ENCODE data around the gene LTBP2.

The LTBP2 gene

DNA sequence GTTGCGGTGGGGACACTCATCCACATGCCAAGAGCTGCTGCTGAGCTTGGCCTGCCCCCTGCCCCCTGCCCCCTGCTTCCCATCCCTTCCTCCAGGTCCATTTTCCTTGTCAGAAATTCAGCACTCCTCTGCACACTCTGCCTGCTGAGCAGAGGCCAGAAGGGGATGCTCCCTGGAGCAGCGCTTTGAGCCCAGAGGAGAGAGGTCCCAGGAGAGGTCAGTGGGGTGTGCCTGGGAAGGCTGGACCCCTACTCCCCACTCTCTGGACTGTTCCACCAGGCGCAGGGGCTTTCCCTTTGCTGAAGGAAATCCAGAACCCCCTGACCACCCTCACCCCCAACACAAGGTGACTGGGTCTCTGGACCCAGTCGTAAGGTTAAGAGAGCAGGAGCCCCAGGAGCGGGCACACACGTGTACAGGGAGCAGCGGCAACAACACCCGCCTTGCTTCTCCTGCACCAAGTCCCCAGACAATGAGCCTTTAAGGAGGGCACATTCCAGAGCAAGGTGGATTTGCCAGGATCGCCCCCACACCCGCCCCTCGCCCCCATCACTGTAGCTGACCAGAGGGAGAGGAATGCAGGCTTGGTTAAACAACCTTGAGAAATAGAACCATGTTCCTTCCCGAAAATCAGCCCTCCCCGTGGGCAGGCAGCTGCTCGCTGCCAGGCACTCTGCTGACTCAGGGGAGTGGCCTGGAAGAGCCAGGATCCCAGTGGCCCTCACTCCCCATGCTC lies 87.8 kb downstream of the LTBP2 start:
- Histone ChIP-seq H2AFZ (ENCODE audit: low read depth, low read length) (no peak overlapping the region), H3K9me3 (ENCODE audit: low read length) (no peaks in the 10 kb centered on the region), H3K27me3 (ENCODE audit: insufficient read depth, low read length) (no peaks in the 10 kb centered on the region), H3K4me1 (ENCODE audit: insufficient read depth, low read length) (peaks cover 9% of the 10 kb centered on the region), H3K4me3 (ENCODE audit: low read length) (no peak overlapping the region), H3K36me3 (ENCODE audit: insufficient read depth, low read length) (no peaks in the 10 kb centered on the region)

DNA sequence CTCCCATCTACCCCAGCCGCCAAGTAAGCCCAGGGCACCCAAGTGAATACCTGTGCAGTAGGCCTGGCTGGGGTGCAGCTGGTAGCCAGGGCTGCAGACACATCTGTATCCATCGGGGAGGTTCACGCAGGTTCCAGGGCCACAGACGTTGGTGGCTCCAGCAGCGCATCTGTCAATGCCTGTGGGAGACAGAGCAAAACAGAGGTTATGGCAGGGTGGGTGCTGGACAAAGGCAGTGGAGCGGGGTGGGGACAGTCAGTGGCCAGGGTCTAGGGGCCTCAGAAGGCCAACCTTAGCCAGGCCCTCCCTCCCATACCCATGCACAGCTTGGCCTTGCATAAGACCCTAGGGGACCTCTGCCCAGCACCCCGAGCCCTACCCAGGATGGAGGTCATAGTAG lies 89.3 kb downstream of the LTBP2 start:
- Histone ChIP-seq H3K27me3 (ENCODE audit: insufficient read depth, low read length) (no peaks in the 10 kb centered on the region), H3K4me1 (ENCODE audit: insufficient read depth, low read length) (peaks cover 9% of the 10 kb centered on the region), H3K4me3 (ENCODE audit: low read length) (no peak overlapping the region), H3K36me3 (ENCODE audit: insufficient read depth, low read length) (no peaks in the 10 kb centered on the region), H3K9me3 (ENCODE audit: low read length) (no peaks in the 10 kb centered on the region), H2AFZ (ENCODE audit: low read depth, low read length) (no peak overlapping the region)

DNA sequence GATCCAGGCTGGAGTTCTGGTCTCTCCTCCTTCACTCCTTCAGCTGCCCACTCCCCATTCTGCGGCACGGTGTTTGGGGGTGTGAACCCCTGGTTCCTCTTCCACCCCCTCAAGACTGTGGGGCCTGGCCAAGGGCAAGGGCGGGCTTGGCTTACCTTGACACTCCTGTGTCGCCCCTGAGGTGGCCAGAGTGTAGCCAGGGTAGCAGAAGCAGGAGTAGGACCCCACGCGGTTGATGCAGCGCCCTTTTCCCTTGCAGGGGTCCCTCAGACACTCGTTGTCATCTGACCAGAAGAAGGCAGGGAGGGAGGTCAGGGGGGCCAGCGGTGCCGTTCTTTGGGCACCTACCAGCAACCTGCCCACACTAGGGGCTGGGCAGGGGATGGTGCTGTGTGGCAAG lies 90.3 kb downstream of the LTBP2 start:
- H2AFZ ChIP-seq (ENCODE audit: low read depth, low read length), result no peak overlapping the region
- H3K9me3 ChIP-seq (ENCODE audit: low read length), result no peaks in the 10 kb centered on the region

DNA sequence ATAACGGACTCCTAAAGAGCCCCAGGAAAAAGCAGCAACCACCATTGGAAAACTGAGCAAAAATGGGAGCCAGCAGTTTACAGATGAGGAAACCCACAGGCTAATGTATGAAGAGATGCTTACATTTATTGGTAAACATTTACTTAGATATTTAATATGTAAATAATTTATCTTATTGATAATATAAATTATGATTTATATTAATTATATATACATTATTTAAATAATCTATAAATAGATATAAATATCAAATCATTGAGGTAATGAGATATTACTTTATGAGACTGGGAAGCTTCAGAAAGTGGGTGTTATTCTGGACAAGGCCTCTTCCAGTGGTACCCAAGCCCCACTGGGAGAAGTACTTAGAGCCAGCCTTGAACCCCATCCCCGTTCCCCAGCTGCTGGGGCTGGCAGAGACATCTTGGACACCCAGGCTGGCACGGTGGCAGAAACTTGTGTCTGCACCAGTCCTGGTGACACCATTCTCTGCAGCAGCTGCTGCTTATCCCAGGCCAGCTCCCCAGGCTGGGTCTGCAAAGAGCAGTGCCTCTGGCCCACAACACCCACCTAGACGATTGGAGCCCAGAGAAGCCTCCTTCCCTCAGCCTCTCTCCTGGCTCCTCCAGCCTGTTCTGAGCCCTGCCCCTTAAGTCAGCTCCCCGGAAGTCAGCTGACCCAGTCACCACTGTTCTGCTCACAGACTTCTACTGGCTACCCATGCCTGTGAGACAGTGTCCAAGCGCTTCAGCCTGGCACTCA lies 92.5 kb downstream of the LTBP2 start:
- H3K4me3 ChIP-seq (ENCODE audit: low read length), result no peak overlapping the region
- no peak overlapping the region for H2AFZ ChIP-seq (ENCODE audit: low read depth, low read length)
- no peaks in the 10 kb centered on the region for H3K9me3 ChIP-seq (ENCODE audit: low read length)
- H3K4me1 ChIP-seq (ENCODE audit: insufficient read depth, low read length), result peaks cover 21% of the 10 kb centered on the region
- H3K36me3 ChIP-seq (ENCODE audit: insufficient read depth, low read length), result no peaks in the 10 kb centered on the region
- no peaks in the 10 kb centered on the region for H3K27me3 ChIP-seq (ENCODE audit: insufficient read depth, low read length)

More for the DNA sequence above, 90.3 kb downstream of the LTBP2 start:
- Histone ChIP-seq H3K4me1 (ENCODE audit: insufficient read depth, low read length) (peaks cover 14% of the 10 kb centered on the region), H3K36me3 (ENCODE audit: insufficient read depth, low read length) (no peaks in the 10 kb centered on the region), H3K4me3 (ENCODE audit: low read length) (no peak overlapping the region), H3K27me3 (ENCODE audit: insufficient read depth, low read length) (no peaks in the 10 kb centered on the region)

DNA sequence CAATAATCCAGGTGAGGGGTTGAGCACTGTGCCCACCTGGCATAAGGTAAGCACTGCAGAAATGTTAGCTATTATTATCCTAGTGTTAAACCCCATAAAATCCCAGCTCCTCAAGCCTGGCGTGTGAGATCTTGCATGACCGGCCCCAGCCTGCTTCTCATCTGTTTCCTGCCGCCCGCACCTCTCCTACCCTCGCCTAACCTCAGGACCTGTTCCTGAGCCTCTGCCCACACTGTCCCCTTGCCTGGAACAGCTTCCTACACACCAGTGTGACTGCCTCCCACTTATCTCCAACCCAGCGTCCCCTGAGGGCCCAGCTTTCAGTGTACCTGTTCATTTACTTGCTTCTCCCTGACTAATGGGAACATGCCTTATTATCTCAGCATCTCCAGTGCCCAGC lies 93.8 kb downstream of the LTBP2 start:
- H3K4me3 ChIP-seq (ENCODE audit: low read length), result no peak overlapping the region
- H3K36me3 ChIP-seq (ENCODE audit: insufficient read depth, low read length), result no peaks in the 10 kb centered on the region
- no peak overlapping the region for H2AFZ ChIP-seq (ENCODE audit: low read depth, low read length)
- H3K9me3 ChIP-seq (ENCODE audit: low read length), result no peaks in the 10 kb centered on the region
- peaks cover 16% of the 10 kb centered on the region for H3K4me1 ChIP-seq (ENCODE audit: insufficient read depth, low read length)
- no peaks in the 10 kb centered on the region for H3K27me3 ChIP-seq (ENCODE audit: insufficient read depth, low read length)

DNA sequence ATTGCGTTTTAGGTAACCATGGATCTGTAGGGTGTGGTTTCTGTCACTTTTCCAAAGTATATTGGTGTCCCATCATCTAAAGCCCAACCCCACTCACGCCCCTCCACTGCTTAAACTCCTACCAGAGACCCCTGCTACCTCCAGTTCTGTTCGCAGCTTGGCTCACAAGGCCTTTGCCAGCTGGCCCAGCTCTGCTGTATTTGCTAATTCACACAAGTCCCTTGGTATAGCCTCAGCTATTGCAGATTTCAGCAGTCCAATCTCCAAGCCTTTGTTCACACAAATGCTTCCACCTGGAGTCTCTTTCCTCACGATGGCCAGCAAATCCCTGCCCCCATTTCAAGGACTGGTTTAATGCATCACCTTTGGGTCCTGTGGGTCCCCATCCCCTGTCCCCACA lies 94.3 kb downstream of the LTBP2 start:
- H3K4me3 ChIP-seq (ENCODE audit: low read length), result no peak overlapping the region
- H3K4me1 ChIP-seq (ENCODE audit: insufficient read depth, low read length), result peaks cover 16% of the 10 kb centered on the region

DNA sequence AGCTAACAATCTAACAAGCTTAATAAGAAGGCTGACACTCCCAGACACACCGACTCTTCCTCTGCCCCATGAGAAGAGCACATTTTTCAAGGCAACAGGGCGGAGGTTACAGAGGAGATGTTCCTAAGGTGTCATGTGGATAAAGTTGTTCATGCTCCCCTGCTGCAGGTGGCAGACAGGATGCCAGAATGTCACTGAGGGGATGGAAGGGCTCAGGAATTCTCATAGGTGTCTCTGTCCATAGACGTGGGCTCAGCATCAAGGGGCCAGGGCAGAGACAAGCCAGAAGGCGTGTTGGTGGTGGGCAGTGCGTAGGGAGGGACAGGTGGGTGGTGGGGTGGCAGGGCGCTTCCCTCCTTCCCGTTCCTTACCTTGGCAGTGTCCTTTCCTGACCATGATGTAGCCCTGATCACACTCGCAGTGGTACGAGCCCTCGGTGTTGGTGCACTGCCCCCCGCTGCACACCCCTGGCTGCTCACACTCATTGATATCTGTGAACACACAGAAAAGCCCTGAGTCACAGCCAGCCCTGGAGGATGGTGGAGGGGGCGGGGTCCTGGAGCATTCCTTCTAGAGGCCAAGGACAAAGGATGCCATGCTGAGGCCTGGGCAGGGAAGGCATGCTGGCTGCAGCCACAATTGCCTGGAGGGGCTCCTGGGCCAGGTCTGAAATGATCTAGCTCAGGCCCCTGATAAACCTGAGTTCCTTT lies 95.4 kb downstream of the LTBP2 start:
- no peaks in the 10 kb centered on the region for H3K27me3 ChIP-seq (ENCODE audit: insufficient read depth, low read length)
- H3K4me1 ChIP-seq (ENCODE audit: insufficient read depth, low read length), result peaks cover 22% of the 10 kb centered on the region
- H3K36me3 ChIP-seq (ENCODE audit: insufficient read depth, low read length), result no peaks in the 10 kb centered on the region
- H3K4me3 ChIP-seq (ENCODE audit: low read length), result no peak overlapping the region
- no peak overlapping the region for H2AFZ ChIP-seq (ENCODE audit: low read depth, low read length)
- no peaks in the 10 kb centered on the region for H3K9me3 ChIP-seq (ENCODE audit: low read length)

More for the DNA sequence above, 94.3 kb downstream of the LTBP2 start:
- Histone ChIP-seq H3K9me3 (ENCODE audit: low read length) (no peaks in the 10 kb centered on the region), H3K36me3 (ENCODE audit: insufficient read depth, low read length) (no peaks in the 10 kb centered on the region), H3K27me3 (ENCODE audit: insufficient read depth, low read length) (no peaks in the 10 kb centered on the region), H2AFZ (ENCODE audit: low read depth, low read length) (no peak overlapping the region)

DNA sequence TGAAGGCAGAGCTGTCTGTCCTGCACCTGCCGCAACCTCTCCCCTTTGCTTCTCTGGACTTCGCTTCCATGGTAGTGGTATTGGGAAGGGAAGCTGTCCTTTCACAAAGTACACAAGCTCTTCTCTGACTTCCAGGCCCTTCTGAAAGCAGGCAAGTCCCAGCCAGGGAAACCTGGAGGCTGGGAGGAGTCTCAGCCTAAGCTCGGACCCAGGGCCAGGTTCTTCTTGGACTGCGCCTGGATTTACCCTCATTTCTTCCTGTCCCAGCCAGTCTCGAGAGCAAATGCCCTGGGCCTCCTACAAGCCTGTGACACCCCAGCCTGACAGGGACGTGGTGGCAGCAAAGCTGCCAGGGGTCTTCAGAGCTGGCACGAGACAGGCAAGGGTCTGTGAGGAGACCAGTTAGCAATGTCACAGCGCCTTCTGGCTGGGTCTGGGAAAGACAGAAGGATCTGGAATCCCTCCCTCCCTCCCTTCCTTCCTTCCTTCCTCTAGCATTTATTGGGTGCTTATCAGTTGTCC lies 96.1 kb downstream of the LTBP2 start:
- Histone ChIP-seq H3K4me3 (ENCODE audit: low read length) (no peak overlapping the region), H3K9me3 (ENCODE audit: low read length) (no peaks in the 10 kb centered on the region), H2AFZ (ENCODE audit: low read depth, low read length) (no peak overlapping the region), H3K27me3 (ENCODE audit: insufficient read depth, low read length) (no peaks in the 10 kb centered on the region), H3K36me3 (ENCODE audit: insufficient read depth, low read length) (no peaks in the 10 kb centered on the region), H3K4me1 (ENCODE audit: insufficient read depth, low read length) (peaks cover 29% of the 10 kb centered on the region)

DNA sequence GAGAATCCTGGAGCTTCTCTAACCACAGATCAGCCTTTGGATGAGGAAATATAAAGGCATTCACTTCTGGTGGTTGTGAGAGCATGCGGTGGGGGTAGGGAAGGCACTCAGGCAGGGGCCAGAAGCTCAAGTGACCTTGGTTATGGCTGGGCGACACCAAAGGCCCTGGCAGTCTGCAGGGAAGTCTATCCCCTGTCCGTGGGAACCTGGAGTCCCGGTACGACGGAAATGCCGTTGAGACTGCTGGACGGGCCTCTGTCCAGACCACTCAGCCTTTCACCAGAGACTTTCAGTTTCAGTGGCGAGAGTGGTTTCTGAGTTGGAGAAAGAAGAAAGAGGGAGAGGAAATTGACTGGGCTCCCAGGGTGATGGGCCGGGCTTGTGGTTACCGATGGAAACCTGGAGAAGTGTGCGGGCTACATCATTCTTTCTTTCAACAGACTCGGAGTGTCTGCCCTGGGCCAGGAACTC lies 97.5 kb downstream of the LTBP2 start:
- no peak overlapping the region for H2AFZ ChIP-seq (ENCODE audit: low read depth, low read length)
- no peak overlapping the region for H3K4me3 ChIP-seq (ENCODE audit: low read length)

DNA sequence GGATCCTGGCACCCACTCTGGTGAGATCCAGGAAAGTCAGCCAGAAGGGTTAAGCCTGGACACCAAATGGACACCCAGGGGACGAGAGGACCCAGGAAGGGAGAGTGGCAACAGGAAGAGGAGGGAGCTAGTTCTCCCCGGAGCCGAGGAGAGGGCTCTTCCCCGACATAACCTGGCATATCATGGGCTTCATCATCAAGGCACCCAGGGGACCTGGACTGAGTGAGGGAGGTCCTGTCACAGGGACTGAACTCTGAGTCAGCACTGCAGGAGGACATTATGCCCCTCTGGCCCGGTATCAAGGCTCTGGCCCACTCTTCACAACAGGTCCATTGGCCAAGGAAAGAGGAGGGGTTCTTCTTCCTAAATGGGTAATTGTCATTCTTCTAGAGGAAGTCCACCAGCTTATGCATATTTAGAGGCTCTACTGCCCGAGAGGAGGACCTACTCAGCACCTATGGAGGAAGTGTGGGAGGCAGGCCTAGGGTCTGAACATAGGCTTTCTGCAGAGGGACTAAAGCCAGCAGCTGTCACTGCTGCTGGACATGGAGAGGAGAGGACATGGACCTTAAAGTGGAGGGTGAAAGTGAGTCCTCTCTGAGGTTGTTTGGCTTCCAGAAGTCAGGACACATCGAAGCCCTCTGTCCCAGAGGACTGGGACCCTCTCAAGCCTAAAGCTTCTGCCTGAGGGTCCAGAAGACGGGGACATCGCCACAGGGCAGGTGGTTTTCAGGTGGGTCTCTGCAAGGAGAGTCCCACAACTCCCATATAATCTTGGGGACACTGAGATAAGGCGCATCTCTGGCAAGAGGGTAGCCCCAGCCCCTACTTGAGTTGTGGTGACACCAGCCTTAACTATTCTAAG lies 99.8 kb downstream of the LTBP2 start:
- H3K9me3 ChIP-seq (ENCODE audit: low read length), result no peaks in the 10 kb centered on the region
- no peaks in the 10 kb centered on the region for H3K36me3 ChIP-seq (ENCODE audit: insufficient read depth, low read length)
- no peak overlapping the region for H2AFZ ChIP-seq (ENCODE audit: low read depth, low read length)
- H3K4me3 ChIP-seq (ENCODE audit: low read length), result no peak overlapping the region
- H3K27me3 ChIP-seq (ENCODE audit: insufficient read depth, low read length), result no peaks in the 10 kb centered on the region
- H3K4me1 ChIP-seq (ENCODE audit: insufficient read depth, low read length), result peaks cover 50% of the 10 kb centered on the region

More for the DNA sequence above, 97.5 kb downstream of the LTBP2 start:
- Histone ChIP-seq H3K4me1 (ENCODE audit: insufficient read depth, low read length) (peaks cover 43% of the 10 kb centered on the region), H3K36me3 (ENCODE audit: insufficient read depth, low read length) (no peaks in the 10 kb centered on the region), H3K9me3 (ENCODE audit: low read length) (no peaks in the 10 kb centered on the region), H3K27me3 (ENCODE audit: insufficient read depth, low read length) (no peaks in the 10 kb centered on the region)

DNA sequence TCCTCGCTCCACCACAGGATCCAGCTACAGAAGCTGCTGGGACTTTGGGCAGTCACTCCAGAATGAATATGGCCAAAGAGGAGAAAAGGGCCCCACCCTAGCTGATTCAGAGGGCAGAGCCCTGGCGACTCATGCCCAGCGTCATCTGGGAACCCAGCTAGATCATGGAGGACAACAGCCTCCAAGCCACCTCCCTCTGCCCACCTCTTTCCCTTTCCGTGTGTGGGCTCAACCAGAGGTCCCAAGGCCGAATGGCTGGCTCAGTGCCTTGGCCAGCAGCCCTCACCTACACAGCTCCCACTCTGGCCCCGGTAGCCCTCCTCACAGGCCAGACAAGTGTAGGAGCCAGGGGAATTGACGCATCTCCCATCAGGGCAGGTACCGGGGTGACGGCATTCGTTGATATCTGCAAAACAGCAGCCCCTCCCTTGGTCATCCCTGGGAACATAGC lies 101.1 kb downstream of the LTBP2 start:
- no peaks in the 10 kb centered on the region for H3K27me3 ChIP-seq (ENCODE audit: insufficient read depth, low read length)
- H2AFZ ChIP-seq (ENCODE audit: low read depth, low read length), result no peak overlapping the region
- no peaks in the 10 kb centered on the region for H3K36me3 ChIP-seq (ENCODE audit: insufficient read depth, low read length)
- no peaks in the 10 kb centered on the region for H3K9me3 ChIP-seq (ENCODE audit: low read length)
- no peak overlapping the region for H3K4me3 ChIP-seq (ENCODE audit: low read length)
- H3K4me1 ChIP-seq (ENCODE audit: insufficient read depth, low read length), result peaks cover 43% of the 10 kb centered on the region

DNA sequence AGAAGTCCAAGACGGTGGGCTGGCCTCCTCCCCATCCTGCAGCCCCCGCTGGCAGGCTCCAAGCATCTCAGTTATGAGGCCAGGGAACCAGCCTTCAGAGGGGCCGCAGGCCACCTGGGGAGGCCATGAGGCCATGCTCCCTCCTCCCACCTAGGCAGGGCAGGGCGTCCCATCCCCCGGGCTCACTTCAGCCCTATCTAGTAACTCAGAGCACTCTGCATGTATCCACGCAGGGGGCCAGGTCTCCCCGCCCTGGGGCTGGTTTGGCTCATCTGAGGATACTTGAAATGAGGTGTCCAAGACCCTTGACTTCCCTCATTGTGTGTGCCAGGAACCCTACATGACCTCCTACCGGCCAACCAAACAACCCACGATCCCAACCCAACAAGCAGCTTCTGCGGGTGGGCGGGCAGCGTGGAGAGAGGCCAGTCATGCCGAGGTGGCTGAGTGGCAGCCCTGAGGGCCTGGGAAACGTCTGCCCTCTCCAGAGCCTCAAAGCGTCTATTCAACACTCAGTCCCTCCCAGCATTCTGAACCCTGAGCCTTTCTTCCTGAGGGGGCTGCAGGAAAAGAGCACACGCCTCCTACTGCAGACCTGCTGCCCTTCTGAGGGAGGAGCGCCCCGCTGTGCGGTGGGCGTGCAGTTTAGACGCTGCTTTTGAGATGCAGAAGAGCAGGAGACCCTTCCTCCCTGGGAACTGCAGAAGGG lies 101.7 kb downstream of the LTBP2 start:
- peaks cover 43% of the 10 kb centered on the region for H3K4me1 ChIP-seq (ENCODE audit: insufficient read depth, low read length)
- no peaks in the 10 kb centered on the region for H3K27me3 ChIP-seq (ENCODE audit: insufficient read depth, low read length)

More for the DNA sequence above, 101.7 kb downstream of the LTBP2 start:
- Histone ChIP-seq H3K36me3 (ENCODE audit: insufficient read depth, low read length) (no peaks in the 10 kb centered on the region), H2AFZ (ENCODE audit: low read depth, low read length) (no peak overlapping the region), H3K4me3 (ENCODE audit: low read length) (no peak overlapping the region), H3K9me3 (ENCODE audit: low read length) (no peaks in the 10 kb centered on the region)
